PC-3 (cell line): Measurements from ENCODE around the gene EHMT1.

Experiments
- CTCF ChIP-seq: fragments of 300-600 bp; sonication (generic); conservative IDR thresholded peaks from 2 replicates; pipeline ENCODE4 v1.5.1; 2017; ENCODE audit warnings: antibody characterized with exemption, low read depth, mild to moderate bottlenecking, low read length
- EZH2 ChIP-seq: fragments of 300-600 bp; sonication (generic); IDR thresholded peaks from one replicate; pipeline ENCODE4 v1.6.1; 2017; ENCODE audit warnings: antibody characterized with exemption, mild to moderate bottlenecking, low read length; ENCODE audit not compliant: unreplicated experiment
- EZH2phosphoT487 ChIP-seq: fragments of 300-600 bp; sonication (generic); IDR thresholded peaks from 2 replicates; pipeline ENCODE4 v1.6.1; 2018; ENCODE audit warnings: mild to moderate bottlenecking, antibody characterized with exemption, low read length, borderline replicate concordance

GRCh38 chr9:137685741-137686420 lies 67.1 kb downstream of the EHMT1 start:
- TF ChIP-seq CTCF (no peak), EZH2phosphoT487 (no peak), EZH2 (no peak)
